ENCODE results near the gene NPC1. TPM values are rescaled to one million over a fixed set of nuclear protein-coding genes. Genes with fewer than 3 reads are reported as not detected.
"Not testable (repeated sequence)": the region's sequence is repeated elsewhere in the genome, so short reads cannot be mapped to it uniquely, and the experiment has no call there.

The NPC1 gene
- total RNA-seq, 2 donors from 2014 or later = 28.1 to 39.7 TPM

DNA sequence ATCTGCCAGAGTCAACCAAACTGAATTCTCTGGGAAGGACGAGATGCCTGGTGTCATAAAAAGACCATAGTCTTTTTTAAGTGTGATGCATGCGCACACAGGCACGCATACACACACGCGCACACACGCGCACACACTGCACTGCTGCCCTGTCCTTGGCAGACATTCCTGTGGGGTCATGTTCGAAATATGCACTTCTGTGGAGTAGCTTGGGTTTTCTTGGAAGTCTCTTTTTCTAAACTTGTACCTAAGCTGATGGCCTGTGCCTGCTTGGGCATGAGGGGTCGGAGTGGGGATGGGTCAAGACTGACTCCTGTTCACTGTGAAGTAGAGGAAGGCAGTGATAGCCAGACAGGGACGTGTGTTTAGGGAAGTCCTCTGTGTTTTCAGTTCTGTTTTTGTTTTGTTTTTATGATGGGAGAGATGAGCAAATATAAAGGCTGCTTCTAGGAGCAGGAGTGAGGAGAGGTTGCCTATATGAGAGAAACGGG lies 87.0 kb downstream of the NPC1 start:
- ATAC-seq (no peak), DNase-seq (ENCODE audit: low spot score in 2 of 2) (no peak)
- Mint-ChIP-seq H3K9me3 (no peaks in the 10 kb centered on the region), H3K27ac (no peak overlapping the region), H3K36me3 (peaks cover 5 to 7% of the 10 kb centered on the region in 2 donors)

DNA sequence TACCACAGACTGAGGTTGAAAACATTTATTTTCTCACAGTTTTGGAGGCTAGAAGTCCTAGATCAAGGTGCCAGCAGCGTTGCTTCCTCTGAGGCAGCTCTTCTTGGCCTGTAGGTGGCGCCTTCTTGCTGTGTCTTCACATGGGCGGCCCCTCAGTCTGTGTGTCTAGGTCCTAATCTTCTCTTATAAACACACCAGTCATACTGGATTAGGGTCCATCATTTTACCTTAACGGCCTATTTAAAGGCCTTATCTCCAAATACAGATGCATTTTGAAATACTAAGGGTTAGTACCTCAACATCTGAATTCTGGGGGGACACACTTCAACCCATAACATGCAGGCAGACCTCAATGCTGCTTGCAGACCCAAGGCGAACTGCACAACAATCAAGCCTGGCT lies 87.4 kb downstream of the NPC1 start:
- Mint-ChIP-seq H3K9me3 (no peaks in the 10 kb centered on the region), H3K27ac (no peak overlapping the region), H3K36me3 (peaks cover under 1 to 3% of the 10 kb centered on the region in 2 donors)
- ATAC-seq = peak; percentile 35 to 46
- DNase-seq (ENCODE audit: low spot score in 2 of 2) = peak in 1 of 2 donors; percentile 76

DNA sequence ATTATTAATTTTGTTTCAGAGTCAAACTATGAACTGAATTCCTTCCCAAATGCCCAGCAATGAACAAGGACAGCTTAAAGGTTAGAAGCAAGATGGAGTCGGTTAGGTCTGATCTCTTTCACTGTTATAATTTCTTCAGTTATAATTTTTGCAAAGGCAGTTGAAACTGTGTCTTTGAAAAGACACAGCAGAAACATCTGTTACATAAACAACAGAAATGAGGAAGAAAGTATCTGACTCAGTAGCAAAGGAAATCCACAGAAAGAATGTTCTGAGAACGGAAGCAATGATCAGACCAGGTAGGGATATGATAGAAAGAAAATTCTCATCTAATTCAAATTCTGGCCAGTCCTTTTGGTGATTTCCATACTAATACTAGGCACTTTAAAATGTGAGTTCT lies 88.2 kb downstream of the NPC1 start:
- Mint-ChIP-seq H3K36me3 (no peaks in the 10 kb centered on the region), H3K27ac (no peak overlapping the region), H3K9me3 (no peaks in the 10 kb centered on the region)
- no peak for ATAC-seq
- DNase-seq (ENCODE audit: low spot score in 2 of 2) = no peak

DNA sequence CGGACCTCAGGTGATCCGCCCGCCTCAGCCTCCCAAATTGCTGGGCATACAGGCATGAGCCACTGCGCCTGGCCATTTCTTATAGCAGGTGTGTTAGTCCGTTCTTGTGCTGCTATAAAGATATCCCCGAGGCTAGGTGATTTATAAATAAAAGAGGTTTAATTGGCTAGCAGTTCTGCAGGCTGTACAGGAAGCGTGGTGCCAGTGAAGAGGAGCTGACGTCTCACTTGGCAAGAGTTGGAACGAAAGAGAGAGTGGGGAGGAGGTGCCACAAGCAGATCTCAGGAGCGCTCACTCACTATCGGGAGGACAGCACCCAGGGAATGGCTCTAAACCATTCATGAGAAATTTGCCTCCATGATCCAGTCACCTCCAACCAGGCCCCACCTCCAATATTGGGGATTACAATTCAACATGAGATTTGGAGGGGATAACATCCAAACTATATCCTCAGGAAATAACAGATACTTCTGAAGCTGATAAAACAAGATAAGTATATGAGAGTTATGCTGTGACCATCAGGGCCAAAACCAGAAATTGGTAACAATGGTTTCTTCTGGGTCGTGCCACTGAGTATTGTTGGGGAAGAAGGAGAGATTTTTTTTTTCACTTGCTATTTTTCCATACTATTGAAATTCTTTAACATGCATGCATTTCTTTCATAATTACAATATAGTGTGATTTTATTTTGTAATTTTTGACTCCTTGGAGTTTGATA lies 90.4 kb downstream of the NPC1 start:
- Mint-ChIP-seq H3K27ac (no peak overlapping the region), H3K36me3 (no peaks in the 10 kb centered on the region), H3K9me3 (no peaks in the 10 kb centered on the region)
- DNase-seq (ENCODE audit: low spot score in 2 of 2) (no peak), ATAC-seq (no peak)

DNA sequence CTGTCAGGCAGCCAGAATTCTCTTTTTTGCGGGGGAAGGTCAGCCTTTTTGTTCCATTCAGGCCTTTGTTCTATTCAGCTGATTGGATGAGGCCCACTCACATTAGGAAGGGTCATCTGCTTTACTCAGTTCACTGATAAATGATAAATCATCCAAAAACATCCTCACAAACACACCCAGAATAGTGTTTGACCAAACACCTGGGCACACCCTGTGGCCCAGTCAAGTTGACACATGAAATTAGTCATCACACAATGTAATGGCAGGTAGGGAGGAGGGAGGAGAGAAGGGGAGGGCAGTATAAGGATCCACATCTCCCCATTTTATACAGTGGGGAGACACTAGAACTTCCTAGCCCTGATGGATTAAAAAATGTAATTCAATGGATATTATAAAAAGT lies 91.3 kb downstream of the NPC1 start:
- Mint-ChIP-seq H3K27ac (no peak overlapping the region), H3K36me3 (peaks cover 0 to 5% of the 10 kb centered on the region in 2 donors), H3K9me3 (no peaks in the 10 kb centered on the region)
- no peak for ATAC-seq
- DNase-seq (ENCODE audit: low spot score in 2 of 2) = no peak

DNA sequence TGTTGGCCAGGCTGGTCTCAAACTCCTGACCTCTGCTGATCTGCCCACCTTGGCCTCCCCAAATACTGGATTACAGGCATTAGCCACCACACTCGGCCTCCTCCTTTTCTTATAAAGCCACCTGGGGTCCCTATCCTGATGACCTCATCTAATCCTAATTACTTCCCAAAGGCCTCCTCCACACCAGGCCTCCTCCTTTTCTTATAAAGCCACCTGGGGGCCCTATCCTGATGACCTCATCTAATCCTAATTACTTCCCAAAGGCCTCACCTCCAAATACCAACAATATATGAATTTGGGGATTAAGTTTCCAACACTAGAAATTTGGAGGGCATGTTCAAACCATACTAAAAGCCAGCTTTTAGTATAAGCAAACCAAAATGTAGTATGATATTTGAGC lies 92.7 kb downstream of the NPC1 start:
- Mint-ChIP-seq H3K9me3 (no peaks in the 10 kb centered on the region), H3K27ac (no peak overlapping the region), H3K36me3 (peaks cover 0 to 6% of the 10 kb centered on the region in 2 donors)
- DNase-seq (ENCODE audit: low spot score in 2 of 2) (no peak), ATAC-seq (no peak)

DNA sequence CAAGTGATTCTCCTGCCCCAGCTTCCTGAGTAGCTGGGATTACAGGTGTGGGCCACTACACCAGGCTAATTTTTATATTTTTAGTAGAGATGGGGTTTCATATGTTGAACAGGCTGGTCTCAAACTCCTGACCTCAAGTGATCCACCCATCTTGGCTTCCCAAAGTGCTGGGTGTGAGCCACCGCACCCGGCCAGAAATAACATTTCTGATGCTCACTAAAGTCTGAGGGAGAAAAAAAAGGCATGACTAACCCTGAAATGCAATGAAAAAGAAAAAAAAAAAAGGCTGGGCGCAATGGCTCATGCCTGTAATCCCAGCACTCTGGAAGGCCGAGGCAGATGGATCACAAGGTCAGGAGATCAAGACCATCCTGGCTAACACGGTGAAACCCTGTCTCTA lies 96.7 kb downstream of the NPC1 start:
- not testable (repeated sequence) for H3K9me3 Mint-ChIP-seq; H3K36me3 Mint-ChIP-seq; ATAC-seq; DNase-seq (ENCODE audit: low spot score in 2 of 2); H3K27ac Mint-ChIP-seq

DNA sequence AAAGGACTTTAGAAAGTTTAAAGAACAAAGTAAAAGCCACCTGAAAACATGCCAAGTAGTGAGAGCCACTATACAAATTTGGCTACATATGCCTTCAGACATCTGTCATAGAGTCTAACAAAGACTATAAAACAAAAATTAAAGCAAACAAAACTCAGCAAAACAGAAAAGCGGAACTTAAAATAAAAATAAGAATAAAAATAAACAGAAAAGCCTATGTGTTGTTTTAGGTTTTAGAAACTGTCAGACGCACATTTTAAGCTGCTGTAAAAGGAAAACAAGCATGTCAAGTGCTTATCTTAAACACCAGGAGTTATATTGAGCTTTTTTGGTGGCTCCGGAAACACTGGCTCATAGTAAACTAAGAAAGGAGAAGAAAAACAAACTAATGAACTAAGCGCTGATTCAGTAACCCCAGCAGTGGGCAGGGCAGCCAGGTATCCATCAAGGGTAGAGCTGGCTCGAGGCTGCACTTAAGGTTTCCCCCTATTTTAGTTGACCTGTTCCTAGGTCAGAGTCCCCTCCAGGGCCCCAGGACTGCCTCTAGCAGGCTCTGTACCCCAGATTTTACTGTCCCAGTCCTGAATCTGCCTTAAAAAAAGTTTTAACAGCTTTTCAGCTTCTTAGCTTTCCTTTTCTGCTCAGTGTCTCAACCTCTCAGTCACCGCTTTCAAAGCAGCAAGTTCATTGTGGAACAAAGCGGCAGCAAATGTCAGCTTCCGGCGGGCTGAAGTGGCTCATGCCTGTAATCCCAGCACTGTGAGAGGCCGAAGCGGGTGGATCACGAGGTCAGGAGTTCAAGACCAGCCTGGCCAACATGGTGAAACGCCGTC lies 98.4 kb downstream of the NPC1 start:
- DNase-seq (ENCODE audit: low spot score in 2 of 2) (peak; percentile 41 to 73), ATAC-seq (peak; percentile 84)
- Mint-ChIP-seq H3K27ac (peak overlapping the region; percentile 79 to 91), H3K9me3 (no peaks in the 10 kb centered on the region), H3K36me3 (peaks cover 0 to 6% of the 10 kb centered on the region in 2 donors)

DNA sequence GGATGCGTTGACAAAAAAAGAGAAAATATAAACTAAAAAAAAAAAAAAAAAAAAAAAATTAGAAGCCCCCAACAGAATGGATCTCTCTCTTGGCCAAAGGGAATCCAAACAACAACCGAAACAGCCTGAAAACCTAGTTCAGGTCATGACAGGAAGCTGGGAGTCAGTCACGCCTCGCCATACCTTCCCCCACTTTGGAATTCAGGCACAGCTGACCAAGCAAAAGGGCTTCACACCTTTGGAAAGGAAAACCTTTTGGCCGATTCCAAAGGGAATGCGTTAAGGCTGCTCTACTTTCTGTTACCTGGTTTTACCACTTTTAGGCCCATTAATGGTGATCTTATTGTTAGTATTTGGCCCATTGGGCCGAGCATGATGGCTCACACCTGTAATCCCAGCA lies 100.9 kb downstream of the NPC1 start:
- peaks cover 0 to 5% of the 10 kb centered on the region in 2 donors for H3K36me3 Mint-ChIP-seq
- no peaks in the 10 kb centered on the region for H3K9me3 Mint-ChIP-seq
- DNase-seq (ENCODE audit: low spot score in 2 of 2) = no peak
- no peak overlapping the region for H3K27ac Mint-ChIP-seq
- no peak for ATAC-seq

DNA sequence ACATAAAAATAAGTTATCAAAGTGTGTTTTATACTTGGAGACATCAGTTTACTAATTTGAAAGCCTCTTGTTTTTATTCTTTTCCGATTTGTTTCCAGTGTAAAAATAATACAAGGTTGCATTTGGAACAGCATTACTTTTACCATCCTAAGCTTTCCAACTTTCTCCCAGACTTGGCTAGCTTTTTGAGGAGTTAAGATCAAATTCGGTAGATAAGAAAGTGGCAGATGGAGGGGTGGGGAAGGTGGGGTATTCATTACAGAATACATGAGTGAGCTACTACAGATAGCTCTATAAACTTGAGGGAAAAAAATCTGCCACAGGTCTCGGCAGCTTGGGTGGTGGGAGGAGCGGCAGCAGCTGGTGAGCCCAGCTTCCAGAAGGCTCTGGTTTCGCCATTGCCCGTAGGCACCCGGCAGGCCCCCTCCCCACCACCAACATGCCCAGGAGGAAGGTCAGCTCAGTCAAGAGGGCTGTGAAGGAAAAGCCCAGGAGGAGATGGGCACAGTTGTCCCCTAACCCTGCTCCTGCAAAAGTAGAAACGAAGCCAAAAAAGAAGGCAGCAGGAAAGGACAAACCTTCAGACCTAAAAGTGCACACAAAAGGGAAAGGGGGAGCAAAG lies 101.6 kb downstream of the NPC1 start:
- Mint-ChIP-seq H3K36me3 (no peaks in the 10 kb centered on the region), H3K9me3 (no peaks in the 10 kb centered on the region), H3K27ac (peak overlapping the region in 1 of 2 donors; percentile 14)
- DNase-seq (ENCODE audit: low spot score in 2 of 2) (no peak), ATAC-seq (no peak)

Other genes with a start within 250 kb of the NPC1 start
- gene RIOK3, start 133.2 kb downstream of the NPC1 start, total RNA-seq = 10 to 100 TPM; 69.8 to 72.8 TPM
- 10 to 100 TPM; 31.3 to 54.0 TPM for gene RMC1, start 83.0 kb downstream of the NPC1 start, total RNA-seq
- not detected for gene ANKRD29, start 76.4 kb upstream of the NPC1 start, total RNA-seq
- under 1 TPM; 0.07 to 0.16 TPM for gene LAMA3, start 102.9 kb upstream of the NPC1 start, total RNA-seq

Measured in activated naive CD4-positive, alpha-beta T cell treated with anti-CD3 and anti-CD28 coated beads, Interleukin-2, amount 50 U/mL, for 72 hours (primary cell).